LHCN-M2 (cell line): ENCODE results near the gene MTFP1. TPM values are rescaled to one million over a fixed set of nuclear protein-coding genes. Genes with fewer than 3 reads are reported as not detected.
A peak's percentile ranks its signal among the peaks of the same experiment; 100 is the strongest.
"Not testable (repeated sequence)": the region's sequence is repeated elsewhere in the genome, so short reads cannot be mapped to it uniquely, and the experiment has no call there.

Experiments used
- DNase-seq: peaks from one replicate; pipeline ENCODE4 v3.0.0-alpha.2; 2012; ENCODE audit warnings: low read depth
- total RNA-seq: library from RNA; depleted of rRNA; stranded (reverse); fragments of >200 nt; gene quantifications from 2 replicates; pipeline ENCODE4 v1.2.3, GENCODE V29; 2014

The MTFP1 gene
- total RNA-seq, 1 experiment from 2014 or later: 30.0 TPM

- DNase-seq: no peak
Measured at GRCh38 chr22:30425327-30425615, 297 bp upstream of the MTFP1 start.

GRCh38 chr22:30426388-30427353 lies 1.1 kb downstream of the MTFP1 start:
- DNase-seq: peak; percentile 85

GRCh38 chr22:30427871-30428270 lies 2.3 kb downstream of the MTFP1 start:
- no peak for DNase-seq

- DNase-seq: no peak
Measured at GRCh38 chr22:30429887-30430286, 4.3 kb downstream of the MTFP1 start.

- DNase-seq: no peak
Measured at GRCh38 chr22:30430933-30431332, 5.4 kb downstream of the MTFP1 start.

- DNase-seq: no peak
Measured at GRCh38 chr22:30432096-30432495, 6.5 kb downstream of the MTFP1 start.

GRCh38 chr22:30432520-30432919 lies 7.0 kb downstream of the MTFP1 start:
- DNase-seq: no peak

- no peak for DNase-seq
Measured at GRCh38 chr22:30433227-30433626, 7.7 kb downstream of the MTFP1 start.

- DNase-seq: no peak
Measured at GRCh38 chr22:30433773-30434172, 8.2 kb downstream of the MTFP1 start.

GRCh38 chr22:30434843-30435242 lies 9.3 kb downstream of the MTFP1 start:
- no peak for DNase-seq

- no peak for DNase-seq
Measured at GRCh38 chr22:30435674-30436126, 10.1 kb downstream of the MTFP1 start.

- no peak for DNase-seq
Measured at GRCh38 chr22:30436196-30436595, 10.6 kb downstream of the MTFP1 start.

GRCh38 chr22:30438559-30438958 lies 13.0 kb downstream of the MTFP1 start:
- no peak for DNase-seq

GRCh38 chr22:30439226-30439625 lies 13.7 kb downstream of the MTFP1 start:
- DNase-seq: no peak

GRCh38 chr22:30439836-30440235 lies 14.3 kb downstream of the MTFP1 start:
- DNase-seq: no peak

- DNase-seq: no peak
Measured at GRCh38 chr22:30441088-30441487, 15.5 kb downstream of the MTFP1 start.

- peak; percentile 52 for DNase-seq
Measured at GRCh38 chr22:30444632-30445437, 19.3 kb downstream of the MTFP1 start.

- DNase-seq: peak; percentile 52
Measured at GRCh38 chr22:30445438-30446145, 20.0 kb downstream of the MTFP1 start.

- DNase-seq: no peak
Measured at GRCh38 chr22:30447656-30448055, 22.1 kb downstream of the MTFP1 start.

- not testable (repeated sequence) for DNase-seq
Measured at GRCh38 chr22:30451488-30451887, 25.9 kb downstream of the MTFP1 start.

- no peak for DNase-seq
Measured at GRCh38 chr22:30452861-30453260, 27.3 kb downstream of the MTFP1 start.
